Esophagus squamous epithelium (tissue), 4 donors: Measurements from ENCODE around the gene PSMC6.
"Not testable (repeated sequence)": the region's sequence is repeated elsewhere in the genome, so short reads cannot be mapped to it uniquely, and the experiment has no call there.

Experiments
- CTCF ChIP-seq, 6 experiments: fragments of 450-650 bp in 4 of 6; fragments of 200-600 bp in 2 of 6; sonication (generic) in 2 of 6; IDR thresholded peaks; one replicate each; pipeline ENCODE4 v1.5.1; 2016 to 2019; ENCODE audit warnings: antibody characterized with exemption in 6 of 6, mild to moderate bottlenecking in 4 of 6, moderate library complexity in 4 of 6
- POLR2A ChIP-seq, 4 donors: fragments of 450-650 bp; IDR thresholded peaks; one replicate each; pipeline ENCODE4 v1.6.1; 2017; ENCODE audit warnings: antibody characterized with exemption in 4 of 4, mild to moderate bottlenecking in 4 of 4, moderate library complexity in 3 of 4

- not testable (repeated sequence) for TF ChIP-seq CTCF, POLR2A (IDR thresholded peaks at IDR 0.05)
Measured at GRCh38 chr14:52727509-52727908, 20.5 kb downstream of the PSMC6 start.
